NCI-H128 (cell line): ENCODE results near the gene CASP8AP2.
"Not testable (repeated sequence)": the region's sequence is repeated elsewhere in the genome, so short reads cannot be mapped to it uniquely, and the experiment has no call there.

Experiments used
- DNase-seq: peaks from one replicate; lab custom pipeline; 2025; ENCODE audit not compliant: unreplicated experiment; lab: John Stamatoyannopoulos, UW

The CASP8AP2 gene

GRCh38 chr6:89829472-89830169 is at the start of gene CASP8AP2:
CASP8AP2 (plus strand) TSS chr6:89829880.
- peak; percentile 96 for DNase-seq

GRCh38 chr6:89781070-89782034 is 48.3 kb upstream of the CASP8AP2 start:
- no peak for DNase-seq

DNA sequence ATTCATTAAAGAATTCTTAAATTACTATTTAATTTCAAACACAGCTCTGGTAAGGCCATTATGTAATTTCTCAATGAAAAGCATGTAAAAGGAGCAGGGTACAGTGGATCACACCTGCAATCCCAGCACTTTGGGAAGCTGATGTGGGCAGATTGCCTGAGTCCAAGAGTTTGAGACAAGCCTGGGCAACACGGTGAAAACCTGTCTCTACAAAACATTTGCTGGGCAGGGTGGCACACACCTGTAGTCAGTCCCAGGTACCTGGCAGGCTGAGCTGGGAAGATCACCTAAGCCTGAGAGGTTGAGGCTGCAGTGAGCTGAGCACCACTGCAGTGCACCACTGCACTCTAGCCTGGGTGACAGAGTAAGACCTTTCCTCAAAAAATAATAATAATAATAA is 47.5 kb upstream of the CASP8AP2 start:
- no peak for DNase-seq

- not testable (repeated sequence) for DNase-seq
Measured at GRCh38 chr6:89783293-89783692, 46.4 kb upstream of the CASP8AP2 start.

GRCh38 chr6:89784838-89785237 is 44.8 kb upstream of the CASP8AP2 start:
- DNase-seq = no peak

- DNase-seq = no peak
Measured at GRCh38 chr6:89786970-89787369, 42.7 kb upstream of the CASP8AP2 start.

DNA sequence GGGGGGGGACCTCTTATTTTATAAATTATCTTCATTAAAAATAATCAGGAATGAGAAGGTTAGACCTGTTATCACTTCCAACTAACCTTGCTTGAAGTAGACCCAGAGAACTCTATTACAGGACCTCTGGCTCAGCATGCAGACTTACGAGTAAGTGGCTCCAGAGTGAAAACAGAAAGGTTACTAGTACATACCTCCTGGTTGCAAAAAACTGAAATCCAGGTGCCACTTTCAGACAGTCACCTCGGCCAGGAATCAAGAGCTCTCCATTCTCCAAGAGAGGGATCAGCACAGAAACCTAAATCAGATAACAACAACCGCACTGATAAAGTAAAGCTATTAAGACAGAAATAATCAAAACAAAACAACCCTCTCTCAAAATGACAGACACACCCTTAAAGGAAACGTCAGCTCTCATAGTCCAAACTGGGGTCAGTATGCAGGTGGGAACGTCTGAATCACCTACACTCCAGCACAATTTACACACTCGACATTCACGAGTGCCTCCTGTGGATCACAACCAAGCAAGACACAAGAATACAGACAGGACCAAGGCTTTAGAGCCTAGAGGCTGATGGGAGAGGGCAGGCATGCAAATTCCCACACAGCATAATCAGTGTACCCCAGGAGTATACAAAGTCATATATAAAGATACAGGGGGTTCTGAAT is 41.9 kb upstream of the CASP8AP2 start:
- no peak for DNase-seq

DNA sequence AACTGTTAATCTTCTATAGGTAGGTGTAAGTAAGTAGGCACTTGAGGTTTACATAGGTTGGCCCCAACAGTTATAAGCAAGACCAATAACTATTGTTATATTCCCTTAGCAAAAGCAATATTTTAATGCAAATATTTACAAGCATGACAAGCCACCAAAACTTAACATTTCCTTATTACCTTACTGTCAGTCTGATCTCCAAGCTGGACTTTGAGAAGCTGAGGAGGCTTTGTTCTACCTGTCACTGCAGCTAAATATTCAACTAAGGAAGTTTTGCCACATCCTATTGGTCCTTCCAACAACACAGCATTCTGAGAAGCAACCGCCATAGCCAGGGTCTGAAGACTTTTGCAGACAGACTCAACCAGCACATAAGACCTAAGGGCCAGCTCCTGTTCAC is 39.7 kb upstream of the CASP8AP2 start:
- no peak for DNase-seq

DNA sequence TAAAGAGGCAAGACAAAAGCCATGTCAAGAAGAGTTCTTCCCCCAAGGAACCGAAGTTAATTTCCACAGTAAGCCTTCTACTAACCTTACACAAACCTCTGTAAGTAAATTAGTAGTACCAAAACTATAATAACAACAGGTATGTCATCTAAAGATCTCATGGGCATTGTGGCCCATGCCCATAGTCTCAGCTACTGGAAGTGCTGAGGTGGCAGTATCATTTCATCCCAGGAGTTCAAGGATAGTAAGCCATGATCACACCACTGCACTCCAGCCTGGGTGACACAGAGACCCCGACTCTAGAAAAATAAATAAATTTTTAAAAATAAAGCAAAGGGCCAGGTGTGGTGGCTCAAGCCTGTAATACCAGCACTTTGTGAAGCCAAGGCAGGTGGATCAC is 39.3 kb upstream of the CASP8AP2 start:
- no peak for DNase-seq

DNA sequence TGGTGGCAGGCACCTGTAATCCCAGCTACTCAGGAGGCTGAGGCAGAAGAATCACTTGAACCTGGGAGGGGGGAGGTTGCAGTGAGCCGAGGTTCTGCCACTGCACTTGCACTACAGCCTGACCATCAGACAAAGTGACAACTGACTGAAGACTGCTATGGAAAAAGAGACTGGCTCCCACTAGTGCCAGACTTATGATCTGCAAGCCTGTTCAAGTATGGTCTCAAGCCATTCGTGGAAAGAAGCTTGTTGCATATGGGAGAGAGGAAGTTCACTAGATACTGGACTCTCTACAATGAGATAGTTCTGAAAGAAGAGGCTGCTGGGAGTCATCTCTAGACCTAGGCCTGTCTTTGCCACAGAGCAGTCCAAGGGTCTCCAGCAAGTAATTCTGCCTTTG is 36.8 kb upstream of the CASP8AP2 start:
- DNase-seq = no peak

DNA sequence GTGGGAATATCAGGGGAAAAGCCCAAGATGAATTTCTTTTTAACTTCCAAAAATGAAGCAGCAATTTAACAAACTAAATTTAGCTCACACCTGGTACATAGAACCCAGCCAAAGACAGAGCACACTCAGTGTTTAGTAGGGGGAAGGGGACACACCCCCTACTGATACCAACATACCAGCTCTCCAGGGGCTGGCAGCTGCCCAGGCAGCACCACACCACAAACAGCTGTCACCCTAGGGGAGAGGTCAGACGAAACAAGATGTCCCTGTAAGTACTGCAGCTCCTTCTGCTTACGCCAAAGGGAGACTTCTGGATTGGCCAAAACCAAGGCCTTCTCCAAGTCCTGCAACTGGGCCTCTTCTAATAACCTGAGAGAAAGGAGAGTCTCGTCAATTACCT is 36.1 kb upstream of the CASP8AP2 start:
- DNase-seq = no peak

- DNase-seq = no peak
Measured at GRCh38 chr6:89794324-89794723, 35.4 kb upstream of the CASP8AP2 start.

GRCh38 chr6:89797317-89797716 is 32.4 kb upstream of the CASP8AP2 start:
- no peak for DNase-seq

- DNase-seq = no peak
Measured at GRCh38 chr6:89799096-89799495, 30.6 kb upstream of the CASP8AP2 start.

DNA sequence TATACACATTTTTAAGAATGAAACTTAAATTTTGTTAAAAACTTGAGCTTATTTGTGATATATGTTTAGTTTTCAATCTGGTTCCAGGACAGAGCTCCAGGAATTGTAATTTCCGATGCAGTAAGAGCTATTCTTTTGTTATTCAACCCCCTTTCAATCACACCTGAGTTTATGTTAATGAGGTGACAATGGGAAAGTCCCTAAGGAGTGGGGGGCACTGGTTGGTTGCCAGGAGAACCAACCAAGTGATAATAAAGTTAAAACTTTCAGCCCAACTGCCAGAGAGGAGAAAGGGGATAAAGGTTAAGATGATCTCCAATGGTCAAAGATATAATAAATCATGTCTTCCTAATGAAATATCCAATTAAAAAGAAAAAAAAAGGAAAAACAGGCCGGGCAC is 29.9 kb upstream of the CASP8AP2 start:
- DNase-seq = no peak

GRCh38 chr6:89803271-89803670 is 26.4 kb upstream of the CASP8AP2 start:
- no peak for DNase-seq

GRCh38 chr6:89805814-89806371 is 23.8 kb upstream of the CASP8AP2 start:
- DNase-seq = no peak

DNA sequence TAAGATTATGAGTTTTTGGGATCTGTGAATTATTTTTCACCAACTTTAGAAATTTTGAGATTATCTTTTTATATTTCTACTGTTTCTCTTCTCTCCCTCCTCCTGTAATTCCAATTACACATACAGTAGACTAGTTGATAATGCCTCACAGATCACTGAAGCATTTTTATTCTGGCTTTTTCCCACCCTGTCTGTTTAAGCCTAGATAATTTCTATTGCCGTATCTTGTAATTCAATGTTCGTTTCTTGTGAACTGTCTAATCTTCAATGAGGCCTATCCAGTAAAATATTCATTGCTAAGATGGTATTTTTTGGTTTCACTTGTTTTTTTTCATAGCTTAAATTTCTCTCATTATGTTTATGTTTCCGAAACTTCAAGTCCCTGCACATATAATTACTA is 22.1 kb upstream of the CASP8AP2 start:
- DNase-seq = no peak

GRCh38 chr6:89813422-89813821 is 16.3 kb upstream of the CASP8AP2 start:
- DNase-seq = not testable (repeated sequence)

DNA sequence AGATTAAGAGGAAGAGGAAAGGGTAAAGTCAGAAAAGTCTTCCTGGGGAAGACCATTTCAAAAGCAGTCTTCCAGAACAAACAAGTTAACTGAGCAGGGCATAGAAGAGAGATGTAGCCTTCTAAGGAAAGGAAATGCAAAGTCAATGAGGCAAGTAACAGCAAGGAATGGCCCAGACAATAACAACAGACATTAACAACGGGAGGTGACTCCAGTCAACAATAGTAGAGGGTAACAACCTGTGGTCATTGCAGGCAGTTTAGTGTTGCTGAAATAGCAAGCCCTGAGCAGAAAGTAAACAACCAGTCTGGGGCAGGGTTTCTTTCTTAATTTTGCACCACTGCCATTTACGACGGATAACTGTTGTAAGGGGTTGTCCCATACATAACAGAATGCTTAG is 12.2 kb upstream of the CASP8AP2 start:
- no peak for DNase-seq

GRCh38 chr6:89818977-89819335 is 10.7 kb upstream of the CASP8AP2 start:
- no peak for DNase-seq
